Right lobe of liver (tissue), 6 donors: ENCODE results near the gene GAPVD1. TPM values are rescaled to one million over a fixed set of nuclear protein-coding genes. Genes with fewer than 3 reads are reported as not detected.

Source experiments
- ATAC-seq, 4 donors: fragments of 200-7000 bp; cut with Tn5 transposase; one replicate each; pipeline ENCODE4 v1.9.1; 2020; ENCODE audit warnings: mild to moderate bottlenecking in 4 of 4, moderate library complexity in 4 of 4
- DNase-seq, 3 donors: peaks; one replicate each; pipeline ENCODE4 v3.0.0-alpha.2; 2020
- H3K27ac ChIP-seq, 3 donors: fragments of 200-600 bp; one replicate each; pipeline ENCODE4 v1.8.0; 2022
- H3K27me3 ChIP-seq, 2 donors: fragments of 200-600 bp; one replicate each; pipeline ENCODE4 v1.8.0; 2022
- H3K36me3 ChIP-seq, 4 donors: fragments of 200-600 bp; sonication (generic) in 1 of 4; one replicate each; pipeline versions ENCODE4 v1.5.1 to v1.8.0; 2017 to 2022; ENCODE audit warnings: control low read depth in 1 of 4
- H3K4me1 ChIP-seq, 4 donors: fragments of 200-600 bp; sonication (generic) in 1 of 4; one replicate each; pipeline versions ENCODE4 v1.5.1 to v1.8.0; 2017 to 2022; ENCODE audit warnings: control low read depth in 1 of 4
- H3K4me3 ChIP-seq, 3 donors: fragments of 200-600 bp; one replicate each; pipeline ENCODE4 v1.8.0; 2022
- H3K9me3 ChIP-seq, 4 donors: fragments of 200-600 bp; sonication (generic) in 1 of 4; one replicate each; pipeline versions ENCODE4 v1.5.1 to v1.8.0; 2017 to 2022; ENCODE audit warnings: control low read depth in 1 of 4
- POLR2A ChIP-seq: fragments of 450-650 bp; IDR thresholded peaks from one replicate; pipeline ENCODE4 v1.6.1; 2017; ENCODE audit warnings: antibody characterized with exemption, mild to moderate bottlenecking
- WGBS: methylation state at CpG from one replicate; pipeline ENCODE4 v1.1.6; 2018; ENCODE audit warnings: low coverage, low lambda C conversion rate; ENCODE audit not compliant: insufficient coverage; ENCODE audit errors: missing lambda C conversion rate; 5-methylcytosine and 5-hydroxymethylcytosine counted together
- intact Hi-C, 2 donors: fragments of 100-400 bp; cut with DNase I; formaldehyde crosslinking; loops; one replicate each; pipeline versions ENCODE4 v1.11.2 to v1.14.1; 2022
- total RNA-seq, 6 experiments: library from RNA; depleted of rRNA in 2 of 6; stranded (reverse); fragments of >200 nt in 2 of 6; fragmentation: NEBNext Ultra II Directional in 3 of 6; extraction: Animal tissue kit (Norgen Biotek cat#: 25700) in 3 of 6; gene quantifications; one replicate each; pipeline versions ENCODE4 v1.1.0 to v1.2.4, GENCODE V29; 2016 to 2023
- TF ChIP-seq, protein P1 (sequence below), 4 donors: fragments of 200-600 bp in 3 of 4; fragments of 450-650 bp in 1 of 4; IDR thresholded peaks; one replicate each; pipeline versions ENCODE4 v1.5.1 to v1.8.0; 2016 to 2022; ENCODE audit warnings: antibody characterized with exemption in 4 of 4, mild to moderate bottlenecking in 2 of 4
- donor health status: DM: no; HTN: yes; CAD: no.
- donor health status: DM: no; HTN: no; CAD: no.
- donor health status: DM: no; HTN: no; CAD: no.
- donor health status: DM: no; HTN: yes; CAD: no.
- donor health status: DM: no; HTN: yes; CAD: no.

GAPVD1 gene
- total RNA-seq, 6 experiments from 2014 or later = 15.7 to 24.1 (median 21.1) TPM

DNA sequence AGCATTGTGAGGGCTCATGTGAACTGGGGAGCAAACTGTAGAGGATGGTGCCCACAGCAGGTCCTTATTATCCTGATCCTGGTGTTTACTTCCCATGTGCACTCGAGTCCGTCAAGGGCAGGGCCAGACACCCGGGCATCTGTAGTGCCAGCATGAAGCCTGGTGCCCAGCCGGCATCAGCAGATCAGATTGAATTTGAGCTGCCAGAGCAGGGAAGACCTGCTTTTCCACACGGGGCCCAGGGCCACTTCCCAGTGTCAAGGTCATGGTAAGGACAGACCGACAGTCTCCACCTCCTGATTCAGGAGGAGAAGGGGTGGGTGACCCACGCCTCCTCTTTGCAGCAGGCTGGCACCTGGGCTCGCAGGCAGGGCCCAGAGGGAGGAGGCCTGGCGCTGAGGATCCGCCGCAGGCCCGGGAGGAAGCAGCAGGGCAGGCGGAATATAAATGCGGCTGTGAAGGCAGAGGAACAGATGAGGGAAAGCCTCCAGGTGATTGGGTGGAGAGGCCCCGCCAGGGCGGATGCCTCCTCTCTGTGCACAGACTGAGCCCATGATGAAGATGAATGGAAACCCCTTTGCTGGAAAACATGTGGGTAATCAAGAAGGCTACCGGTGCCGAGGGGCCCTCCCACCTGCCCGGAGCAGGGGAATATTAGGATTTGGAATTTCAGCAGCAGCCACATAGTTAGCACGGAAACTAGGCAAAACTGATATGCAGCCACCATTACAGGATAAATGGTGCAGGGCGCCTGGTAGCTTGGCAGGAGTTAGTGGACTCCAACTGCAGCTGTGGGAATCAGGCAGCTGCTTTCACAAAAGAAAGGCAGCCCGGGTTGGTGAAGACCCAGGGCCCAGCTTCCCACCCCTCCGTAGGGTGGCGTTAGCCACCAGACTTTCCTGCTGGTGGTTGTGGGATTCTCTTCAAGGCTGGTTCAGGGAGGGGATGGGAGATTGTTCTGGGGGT is 114.9 kb downstream of the GAPVD1 start:
- Histone ChIP-seq H3K4me1 (no peaks in the 10 kb centered on the region), H3K27me3 (no peaks in the 10 kb centered on the region), H3K4me3 (no peak overlapping the region), H3K36me3 (no peaks in the 10 kb centered on the region), H3K9me3 (no peaks in the 10 kb centered on the region), H3K27ac (no peak overlapping the region)
- 46% methylated on average over 3 of the region's 24 CpGs for WGBS
- no peak for TF ChIP-seq POLR2A
- TF ChIP-seq, protein P1, sequence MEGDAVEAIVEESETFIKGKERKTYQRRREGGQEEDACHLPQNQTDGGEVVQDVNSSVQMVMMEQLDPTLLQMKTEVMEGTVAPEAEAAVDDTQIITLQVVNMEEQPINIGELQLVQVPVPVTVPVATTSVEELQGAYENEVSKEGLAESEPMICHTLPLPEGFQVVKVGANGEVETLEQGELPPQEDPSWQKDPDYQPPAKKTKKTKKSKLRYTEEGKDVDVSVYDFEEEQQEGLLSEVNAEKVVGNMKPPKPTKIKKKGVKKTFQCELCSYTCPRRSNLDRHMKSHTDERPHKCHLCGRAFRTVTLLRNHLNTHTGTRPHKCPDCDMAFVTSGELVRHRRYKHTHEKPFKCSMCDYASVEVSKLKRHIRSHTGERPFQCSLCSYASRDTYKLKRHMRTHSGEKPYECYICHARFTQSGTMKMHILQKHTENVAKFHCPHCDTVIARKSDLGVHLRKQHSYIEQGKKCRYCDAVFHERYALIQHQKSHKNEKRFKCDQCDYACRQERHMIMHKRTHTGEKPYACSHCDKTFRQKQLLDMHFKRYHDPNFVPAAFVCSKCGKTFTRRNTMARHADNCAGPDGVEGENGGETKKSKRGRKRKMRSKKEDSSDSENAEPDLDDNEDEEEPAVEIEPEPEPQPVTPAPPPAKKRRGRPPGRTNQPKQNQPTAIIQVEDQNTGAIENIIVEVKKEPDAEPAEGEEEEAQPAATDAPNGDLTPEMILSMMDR (IDR thresholded peaks at IDR 0.05) = no peak
- intact Hi-C loops = loop anchor here in 1 of 2 donors (10.0 kb wide), 1 partner anchor 592 kb away; no protein-coding TSS in a partner anchor
- ATAC-seq (no peak), DNase-seq (no peak)

- no peak for TF ChIP-seq POLR2A
- TF ChIP-seq, protein P1 (IDR thresholded peaks at IDR 0.05) = no peak
- Histone ChIP-seq H3K4me3 (no peak overlapping the region), H3K27me3 (no peaks in the 10 kb centered on the region), H3K9me3 (no peaks in the 10 kb centered on the region), H3K36me3 (no peaks in the 10 kb centered on the region), H3K4me1 (no peaks in the 10 kb centered on the region), H3K27ac (no peak overlapping the region)
- DNase-seq = no peak
- no peak for ATAC-seq
- intact Hi-C loops = loop anchor here in 1 of 2 donors (10.0 kb wide), 1 partner anchor 593 kb away; no protein-coding TSS in a partner anchor
- WGBS = 88% methylated on average over 5 of the region's 8 CpGs
Observed at GRCh38 chr9:125377584-125378250, 116.1 kb downstream of the GAPVD1 start.

GRCh38 chr9:125378778-125379177 is 117.2 kb downstream of the GAPVD1 start:
- no peak overlapping the region for H3K27ac ChIP-seq
- no peaks in the 10 kb centered on the region for H3K36me3 ChIP-seq
- no peak for ATAC-seq
- no peak for DNase-seq
- H3K4me3 ChIP-seq = no peak overlapping the region
- no peaks in the 10 kb centered on the region for H3K27me3 ChIP-seq
- intact Hi-C loops = loop anchor here in 1 of 2 donors (10.0 kb wide), 1 partner anchor 594 kb away; no protein-coding TSS in a partner anchor
- no peaks in the 10 kb centered on the region for H3K4me1 ChIP-seq
- WGBS = 55% methylated on average over 9 of the region's 9 CpGs
- TF ChIP-seq, protein P1 (IDR thresholded peaks at IDR 0.05) = no peak
- no peak for TF ChIP-seq POLR2A
- H3K9me3 ChIP-seq = no peaks in the 10 kb centered on the region

- Histone ChIP-seq H3K27me3 (no peaks in the 10 kb centered on the region), H3K9me3 (no peaks in the 10 kb centered on the region), H3K4me1 (no peaks in the 10 kb centered on the region), H3K27ac (no peak overlapping the region), H3K4me3 (no peak overlapping the region), H3K36me3 (no peaks in the 10 kb centered on the region)
- 50% methylated on average over 5 of the region's 5 CpGs for WGBS
- intact Hi-C loops = loop anchor here in 1 of 2 donors (10.0 kb wide), 1 partner anchor 594 kb away; no protein-coding TSS in a partner anchor
- TF ChIP-seq, protein P1 (IDR thresholded peaks at IDR 0.05) = no peak
- no peak for TF ChIP-seq POLR2A
- DNase-seq = no peak
- ATAC-seq = no peak
Observed at GRCh38 chr9:125379208-125379607, 117.6 kb downstream of the GAPVD1 start.
